Mammary epithelial cell (primary cell): Measurements from ENCODE around the gene TENM4.

Experiments used
- EZH2 ChIP-seq: IDR thresholded peaks from 2 replicates; pipeline ENCODE4 v1.6.1; 2012; ENCODE audit warnings: low read length, inconsistent platforms, borderline replicate concordance
- TF ChIP-seq, protein P1 (sequence below), 2 donors: IDR thresholded peaks in 1 of 2; conservative IDR thresholded peaks in 1 of 2; 2 replicates each; pipeline ENCODE4 v1.5.1; 2011 to 2012; ENCODE audit warnings: inconsistent platforms in 2 of 2, low read length in 2 of 2, mild to moderate bottlenecking in 2 of 2, control low read depth in 1 of 2, low read depth in 1 of 2; ENCODE audit not compliant: insufficient read depth in 1 of 2; ENCODE audit errors: extremely low read depth in 1 of 2

DNA sequence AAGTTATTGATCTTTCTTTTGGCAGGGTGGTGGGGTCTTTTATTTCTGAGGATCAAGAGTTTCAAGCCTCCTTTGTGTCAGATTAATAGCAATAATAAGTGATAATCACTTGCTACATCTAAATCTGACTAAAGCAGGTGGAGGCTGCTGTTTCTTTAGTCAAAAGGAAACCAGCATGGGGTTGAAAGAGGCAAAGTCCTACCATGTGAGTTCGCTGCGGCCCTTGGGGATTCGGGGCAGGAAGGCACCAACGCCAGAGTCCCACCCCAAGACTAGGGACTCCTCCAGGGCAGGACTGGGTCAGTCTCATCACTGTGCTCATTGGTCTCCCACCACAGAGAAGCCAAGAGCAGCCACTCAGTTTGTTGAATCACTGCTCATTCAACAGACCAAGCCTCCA lies 73.0 kb downstream of the TENM4 start:
- TF ChIP-seq, protein P1, sequence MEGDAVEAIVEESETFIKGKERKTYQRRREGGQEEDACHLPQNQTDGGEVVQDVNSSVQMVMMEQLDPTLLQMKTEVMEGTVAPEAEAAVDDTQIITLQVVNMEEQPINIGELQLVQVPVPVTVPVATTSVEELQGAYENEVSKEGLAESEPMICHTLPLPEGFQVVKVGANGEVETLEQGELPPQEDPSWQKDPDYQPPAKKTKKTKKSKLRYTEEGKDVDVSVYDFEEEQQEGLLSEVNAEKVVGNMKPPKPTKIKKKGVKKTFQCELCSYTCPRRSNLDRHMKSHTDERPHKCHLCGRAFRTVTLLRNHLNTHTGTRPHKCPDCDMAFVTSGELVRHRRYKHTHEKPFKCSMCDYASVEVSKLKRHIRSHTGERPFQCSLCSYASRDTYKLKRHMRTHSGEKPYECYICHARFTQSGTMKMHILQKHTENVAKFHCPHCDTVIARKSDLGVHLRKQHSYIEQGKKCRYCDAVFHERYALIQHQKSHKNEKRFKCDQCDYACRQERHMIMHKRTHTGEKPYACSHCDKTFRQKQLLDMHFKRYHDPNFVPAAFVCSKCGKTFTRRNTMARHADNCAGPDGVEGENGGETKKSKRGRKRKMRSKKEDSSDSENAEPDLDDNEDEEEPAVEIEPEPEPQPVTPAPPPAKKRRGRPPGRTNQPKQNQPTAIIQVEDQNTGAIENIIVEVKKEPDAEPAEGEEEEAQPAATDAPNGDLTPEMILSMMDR (conservative IDR thresholded peaks at IDR 0.05 in 1 of 2, IDR thresholded peaks at IDR 0.05 in 1 of 2; ENCODE audit: extremely low read depth in 1 of 2, insufficient read depth in 1 of 2, low read depth in 1 of 2, low read length in 2 of 2) = no peak
- no peak for TF ChIP-seq EZH2
